Spleen (tissue), 11 donors: ENCODE measurements around the gene PPP1CA. TPM values are rescaled to one million over a fixed set of nuclear protein-coding genes. Genes with fewer than 3 reads are reported as not detected.
A peak's percentile ranks its signal among the peaks of the same experiment; 100 is the strongest.

ENCODE experiments used
- DNase-seq: peaks from one replicate; pipeline ENCODE4 v3.0.0-alpha.2; 2020
- H3K27ac ChIP-seq, 8 donors: fragments of 200-600 bp; sonication (generic) in 7 of 8; 1 replicate in 4 of 8; 2 replicates in 4 of 8; pipeline versions ENCODE4 v1.5.0 to v1.8.0; 2016 to 2021; ENCODE audit warnings: inconsistent platforms in 4 of 8, mild to moderate bottlenecking in 4 of 8, moderate library complexity in 1 of 8
- H3K27me3 ChIP-seq, 7 donors: fragments of 200-600 bp; sonication (generic) in 6 of 7; replicated peaks in 1 of 7; 1 replicate in 4 of 7; 2 replicates in 3 of 7; pipeline versions ENCODE4 v1.5.0 to v1.8.0; 2016 to 2021; ENCODE audit warnings: inconsistent platforms in 3 of 7, mild to moderate bottlenecking in 1 of 7
- H3K36me3 ChIP-seq, 6 donors: fragments of 200-600 bp; sonication (generic) in 5 of 6; 1 replicate in 4 of 6; 2 replicates in 2 of 6; pipeline versions ENCODE4 v1.5.0 to v1.8.0; 2016 to 2021; ENCODE audit warnings: inconsistent platforms in 2 of 6
- H3K4me1 ChIP-seq, 6 donors: fragments of 200-600 bp; sonication (generic) in 5 of 6; 1 replicate in 3 of 6; 2 replicates in 3 of 6; pipeline versions ENCODE4 v1.5.0 to v1.8.0; 2016 to 2021; ENCODE audit warnings: inconsistent platforms in 3 of 6
- H3K4me3 ChIP-seq, 8 donors: fragments of 200-600 bp; sonication (generic) in 7 of 8; 1 replicate in 4 of 8; 2 replicates in 4 of 8; pipeline versions ENCODE4 v1.5.0 to v1.8.0; 2016 to 2021; ENCODE audit warnings: inconsistent platforms in 4 of 8, mild to moderate bottlenecking in 4 of 8, moderate library complexity in 2 of 8
- H3K9me3 ChIP-seq, 8 donors: fragments of 200-600 bp; sonication (generic) in 7 of 8; 1 replicate in 4 of 8; 2 replicates in 4 of 8; pipeline versions ENCODE4 v1.5.0 to v1.8.0; 2016 to 2021; ENCODE audit warnings: inconsistent platforms in 4 of 8
- POLR2A ChIP-seq, 3 donors: fragments of 450-650 bp; IDR thresholded peaks; one replicate each; pipeline ENCODE4 v1.5.1; 2017; ENCODE audit warnings: antibody characterized with exemption in 3 of 3, mild to moderate bottlenecking in 1 of 3
- POLR2AphosphoS5 ChIP-seq, 3 donors: sonication (generic); formaldehyde crosslinking; IDR thresholded peaks; one replicate each; pipeline ENCODE4 v1.5.1; 2017; ENCODE audit warnings: antibody characterized with exemption in 3 of 3
- WGBS, 5 donors: extraction: QIAGEN DNeasy Blood & Tissue Kit in 3 of 5; methylation state at CpG; one replicate each; pipeline versions ENCODE4 v1.1.5 to v1.1.7; 2013 to 2018; 5-methylcytosine and 5-hydroxymethylcytosine counted together
- intact Hi-C: fragments of 100-400 bp; cut with DNase I; formaldehyde crosslinking; loops from one replicate; pipeline ENCODE4 v1.15.0; 2023; ENCODE audit warnings: low total_unique reads
- polyA plus RNA-seq, 3 donors: library from polyadenylated mRNA; stranded (reverse); fragments of 200-250 nt; gene quantifications; one replicate each; pipeline ENCODE4 v1.2.1, GENCODE V29; 2013
- total RNA-seq, 7 donors: library from RNA; depleted of rRNA in 3 of 7; stranded (reverse); fragments of >200 nt in 3 of 7; fragmentation: NEBNext Ultra II Directional in 4 of 7; extraction: Animal tissue kit (Norgen Biotek cat#: 25700) in 4 of 7; gene quantifications; one replicate each; pipeline versions ENCODE4 v1.1.0 to v1.2.1, GENCODE V29; 2016 to 2021
- TF ChIP-seq, protein P1 (sequence below), 11 experiments: fragments of 200-600 bp in 7 of 11; fragments of 450-650 bp in 4 of 11; sonication (generic) in 4 of 11; IDR thresholded peaks in 8 of 11; conservative IDR thresholded peaks in 3 of 11; 1 replicate in 7 of 11; 2 replicates in 4 of 11; pipeline versions ENCODE4 v1.4.0 to v1.8.0; 2016 to 2021; ENCODE audit warnings: antibody characterized with exemption in 11 of 11, inconsistent platforms in 4 of 11, mild to moderate bottlenecking in 1 of 11
- donor health status: healthy with polysubstance abuse.
- donor health status: DM: no; HTN: no; CAD: no; lungs with moderate emphysema.
- donor health status: DM: no; HTN: no; CAD: no.
- donor health status: Bipolar disorder and iron deficiency.
- donor health status: healthy.
- donor health status: DM: no; HTN: no; CAD: no.
- donor health status: DM: yes; HTN: yes; CAD: no.

The PPP1CA gene
- total and polyA plus RNA-seq, 10 donors: 147 to 207 (median 158) TPM

DNA sequence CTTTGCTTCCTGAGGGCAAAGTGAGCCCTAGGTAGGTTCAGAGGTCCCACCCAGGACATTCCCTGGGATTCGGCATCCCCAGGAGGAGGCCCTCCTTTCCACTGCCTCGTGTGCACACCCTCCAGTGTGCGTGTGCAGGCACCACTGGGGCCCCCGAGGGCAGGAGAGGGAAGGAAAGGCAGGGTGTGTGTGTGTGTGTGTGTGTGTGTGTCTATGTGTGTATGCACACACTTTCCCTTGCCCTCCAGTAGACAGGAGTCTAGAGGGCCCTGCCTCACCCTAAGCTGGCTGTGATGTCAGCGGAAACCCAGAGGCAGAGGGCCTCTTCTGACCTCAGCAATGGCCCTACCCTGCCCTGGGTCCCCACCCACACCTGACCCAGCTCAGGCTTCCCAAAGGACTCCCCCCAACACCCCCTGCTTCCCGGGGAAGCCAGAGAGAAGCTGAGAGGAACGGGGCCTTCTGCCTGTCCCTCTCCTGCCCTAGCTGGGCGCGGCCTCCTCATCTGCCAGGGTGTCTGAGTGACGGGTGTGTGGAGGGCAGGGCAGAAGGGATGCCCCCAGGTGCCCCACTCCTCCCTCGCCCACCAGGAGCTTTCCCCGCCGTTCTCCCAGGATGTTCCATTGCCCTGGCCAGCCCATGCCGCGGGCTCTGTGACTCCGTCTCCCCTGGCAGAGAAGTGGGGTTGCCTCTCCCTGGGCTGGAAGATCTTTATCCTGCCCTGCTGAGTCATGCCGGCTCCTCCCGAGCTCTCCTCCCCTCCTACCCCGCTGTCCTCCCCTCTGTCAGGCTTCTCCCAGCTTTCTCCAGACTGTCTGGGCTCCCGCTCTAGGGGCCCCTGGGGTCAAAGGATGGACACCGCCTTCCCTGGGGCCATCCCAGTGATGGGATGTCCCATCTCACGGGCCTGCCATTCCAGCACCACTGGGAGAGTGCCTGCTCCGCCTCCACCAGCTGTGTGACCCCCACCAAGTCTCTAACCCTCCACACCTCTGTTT is 22.3 kb downstream of the PPP1CA start:
- Histone ChIP-seq H3K36me3 (no peaks in the 10 kb centered on the region), H3K4me3 (no peak overlapping the region), H3K27ac (peak overlapping the region in 1 of 8 donors; percentile 47), H3K4me1 (peaks cover 11 to 61% (median 34%) of the 10 kb centered on the region in 6 donors), H3K27me3 (peaks cover 0 to 3% (median 0%) of the 10 kb centered on the region in 7 donors), H3K9me3 (no peaks in the 10 kb centered on the region)
- intact Hi-C loops: loop anchor here (5.0 to 10.0 kb wide), 2 partner anchors 32 to 125 kb away; no protein-coding TSS in a partner anchor
- TF ChIP-seq POLR2AphosphoS5 (IDR thresholded peaks at IDR 0.05): no peak
- TF ChIP-seq, protein P1, sequence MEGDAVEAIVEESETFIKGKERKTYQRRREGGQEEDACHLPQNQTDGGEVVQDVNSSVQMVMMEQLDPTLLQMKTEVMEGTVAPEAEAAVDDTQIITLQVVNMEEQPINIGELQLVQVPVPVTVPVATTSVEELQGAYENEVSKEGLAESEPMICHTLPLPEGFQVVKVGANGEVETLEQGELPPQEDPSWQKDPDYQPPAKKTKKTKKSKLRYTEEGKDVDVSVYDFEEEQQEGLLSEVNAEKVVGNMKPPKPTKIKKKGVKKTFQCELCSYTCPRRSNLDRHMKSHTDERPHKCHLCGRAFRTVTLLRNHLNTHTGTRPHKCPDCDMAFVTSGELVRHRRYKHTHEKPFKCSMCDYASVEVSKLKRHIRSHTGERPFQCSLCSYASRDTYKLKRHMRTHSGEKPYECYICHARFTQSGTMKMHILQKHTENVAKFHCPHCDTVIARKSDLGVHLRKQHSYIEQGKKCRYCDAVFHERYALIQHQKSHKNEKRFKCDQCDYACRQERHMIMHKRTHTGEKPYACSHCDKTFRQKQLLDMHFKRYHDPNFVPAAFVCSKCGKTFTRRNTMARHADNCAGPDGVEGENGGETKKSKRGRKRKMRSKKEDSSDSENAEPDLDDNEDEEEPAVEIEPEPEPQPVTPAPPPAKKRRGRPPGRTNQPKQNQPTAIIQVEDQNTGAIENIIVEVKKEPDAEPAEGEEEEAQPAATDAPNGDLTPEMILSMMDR (IDR thresholded peaks at IDR 0.05 in 8 of 11, conservative IDR thresholded peaks at IDR 0.05 in 3 of 11): no peak
- TF ChIP-seq POLR2A (IDR thresholded peaks at IDR 0.05): no peak
- WGBS, 5 donors: 65 to 83% (median 75%) methylated on average over 20 to 23 of the region's 23 CpGs
- DNase-seq: no peak

DNA sequence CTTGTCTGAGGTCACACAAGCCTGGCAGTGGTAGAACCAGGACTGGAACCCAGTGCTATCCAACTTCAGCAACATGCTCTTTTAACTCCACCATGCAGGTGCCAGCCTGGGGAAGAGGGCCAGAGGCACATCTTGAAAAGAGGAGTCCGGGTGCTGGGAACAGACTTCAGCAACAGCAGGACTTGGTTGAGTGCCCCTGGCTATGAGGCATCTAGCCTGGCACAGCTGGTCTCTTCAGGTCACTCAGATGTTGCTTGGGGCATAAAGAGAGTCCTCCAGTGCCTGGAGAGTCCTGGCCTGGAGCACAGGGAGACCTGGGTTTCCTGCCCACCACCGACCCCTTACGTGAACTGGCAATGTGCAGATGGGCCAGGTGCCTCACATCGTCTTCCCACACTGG is 23.1 kb downstream of the PPP1CA start:
- Histone ChIP-seq H3K36me3 (no peaks in the 10 kb centered on the region), H3K4me3 (no peak overlapping the region), H3K9me3 (no peaks in the 10 kb centered on the region), H3K4me1 (peaks cover 17 to 69% (median 41%) of the 10 kb centered on the region in 6 donors), H3K27me3 (peaks cover 0 to 5% (median 0%) of the 10 kb centered on the region in 7 donors), H3K27ac (peak overlapping the region in 1 of 8 donors; percentile 47)
- intact Hi-C loops: no loop called here
- WGBS, 5 donors: 87 to 93% (median 90%) methylated on average over 2 to 4 of the region's 4 CpGs
- no peak for DNase-seq
- TF ChIP-seq POLR2AphosphoS5 (IDR thresholded peaks at IDR 0.05) (no peak), POLR2A (IDR thresholded peaks at IDR 0.05) (no peak)
- TF ChIP-seq, protein P1 (IDR thresholded peaks at IDR 0.05 in 8 of 11, conservative IDR thresholded peaks at IDR 0.05 in 3 of 11): no peak

GRCh38 chr11:67376873-67377808 is 24.5 kb downstream of the PPP1CA start:
- TF ChIP-seq POLR2AphosphoS5 (IDR thresholded peaks at IDR 0.05): no peak
- TF ChIP-seq POLR2A (IDR thresholded peaks at IDR 0.05): no peak
- no peaks in the 10 kb centered on the region for H3K36me3 ChIP-seq
- no peak for DNase-seq
- no peaks in the 10 kb centered on the region for H3K9me3 ChIP-seq
- peaks cover 0 to 17% (median 0%) of the 10 kb centered on the region in 7 donors for H3K27me3 ChIP-seq
- 83 to 91% (median 88%) methylated on average over 5 to 6 of the region's 6 CpGs for WGBS, 5 donors
- H3K4me1 ChIP-seq: peaks cover 14 to 68% (median 40%) of the 10 kb centered on the region in 6 donors
- H3K4me3 ChIP-seq: no peak overlapping the region
- intact Hi-C loops: no loop called here
- no peak overlapping the region for H3K27ac ChIP-seq

GRCh38 chr11:67376063-67376820 is 25.4 kb downstream of the PPP1CA start:
- Histone ChIP-seq H3K4me3 (no peak overlapping the region), H3K27me3 (peaks cover 0 to 18% (median 0%) of the 10 kb centered on the region in 7 donors), H3K9me3 (no peaks in the 10 kb centered on the region), H3K27ac (no peak overlapping the region), H3K36me3 (no peaks in the 10 kb centered on the region), H3K4me1 (peaks cover 20 to 68% (median 40%) of the 10 kb centered on the region in 6 donors)
- TF ChIP-seq POLR2AphosphoS5 (IDR thresholded peaks at IDR 0.05): no peak
- TF ChIP-seq POLR2A (IDR thresholded peaks at IDR 0.05): no peak
- TF ChIP-seq, protein P1 (IDR thresholded peaks at IDR 0.05 in 8 of 11, conservative IDR thresholded peaks at IDR 0.05 in 3 of 11): no peak
- WGBS, 5 donors: 75 to 84% (median 83%) methylated on average over 6 to 7 of the region's 7 CpGs
- intact Hi-C loops: no loop called here
- no peak for DNase-seq
